Right ventricle myocardium inferior (tissue), 1 donor: ENCODE measurements around the gene KIF18B. TPM values are rescaled to one million over a fixed set of nuclear protein-coding genes. Genes with fewer than 3 reads are reported as not detected.
"Not testable (repeated sequence)": the region's sequence is repeated elsewhere in the genome, so short reads cannot be mapped to it uniquely, and the experiment has no call there.

Experiments used
- ATAC-seq: fragments of 200-7000 bp; cut with Tn5 transposase; one replicate; pipeline ENCODE4 v1.9.1; 2020; ENCODE audit warnings: mild to moderate bottlenecking, moderate library complexity
- DNase-seq: peaks from one replicate; pipeline ENCODE4 v3.0.0; 2021; ENCODE audit errors: missing footprints
- intact Hi-C: fragments of 100-400 bp; cut with DNase I; formaldehyde crosslinking; loops from one replicate; pipeline ENCODE4 v1.11.0; 2022
- total RNA-seq: library from RNA; stranded (reverse); fragmentation: NEBNext Ultra II Directional; extraction: Animal tissue kit (Norgen Biotek cat#: 25700); gene quantifications from one replicate; pipeline ENCODE4 v1.2.1, GENCODE V29; 2021
- donor health status: DM: no; HTN: yes; CAD: no; lungs with severe emphysema.

KIF18B gene
- total RNA-seq, 1 donor from 2014 or later = 2.5 TPM

GRCh38 chr17:44948315-44948795 is 782 bp upstream of the KIF18B start:
- no peak for DNase-seq
- no peak for ATAC-seq
- intact Hi-C loops = no loop called here

GRCh38 chr17:44945652-44946051 is 1.9 kb downstream of the KIF18B start:
- intact Hi-C loops = loop anchor here (2.0 kb wide), 1 partner anchor 23 kb away; the partner anchor contains the start of gene C1QL1

GRCh38 chr17:44942456-44942855 is 5.1 kb downstream of the KIF18B start:
- DNase-seq (no peak), ATAC-seq (no peak)
- intact Hi-C loops = no loop called here

More at GRCh38 chr17:44945652-44946051, 1.9 kb downstream of the KIF18B start:
- not testable (repeated sequence) for ATAC-seq, DNase-seq

GRCh38 chr17:44941712-44942331 is 5.8 kb downstream of the KIF18B start:
- intact Hi-C loops = no loop called here
- ATAC-seq = no peak
- no peak for DNase-seq

GRCh38 chr17:44940768-44941167 is 6.8 kb downstream of the KIF18B start:
- intact Hi-C loops = no loop called here
- DNase-seq = no peak
- no peak for ATAC-seq

- no peak for ATAC-seq
Measured at GRCh38 chr17:44940317-44940716, 7.3 kb downstream of the KIF18B start.

GRCh38 chr17:44935116-44935515 is 12.5 kb downstream of the KIF18B start:
- intact Hi-C loops = no loop called here
- no peak for DNase-seq
- ATAC-seq = no peak

More at GRCh38 chr17:44940317-44940716, 7.3 kb downstream of the KIF18B start:
- DNase-seq = no peak
- intact Hi-C loops = no loop called here

- DNase-seq (no peak), ATAC-seq (no peak)
- intact Hi-C loops = no loop called here
Measured at GRCh38 chr17:44934745-44935105, 12.8 kb downstream of the KIF18B start.

- intact Hi-C loops = no loop called here
- ATAC-seq = no peak
- DNase-seq = no peak
Measured at GRCh38 chr17:44933824-44934744, 13.5 kb downstream of the KIF18B start.

- intact Hi-C loops = no loop called here
- ATAC-seq (peak; percentile 73), DNase-seq (no peak)
Measured at GRCh38 chr17:44932787-44933097, 14.8 kb downstream of the KIF18B start.

GRCh38 chr17:44932096-44932786 is 15.3 kb downstream of the KIF18B start:
- DNase-seq (no peak), ATAC-seq (peak; percentile 6)

GRCh38 chr17:44931376-44931775 is 16.2 kb downstream of the KIF18B start:
- DNase-seq (no peak), ATAC-seq (no peak)
- intact Hi-C loops = no loop called here

More at GRCh38 chr17:44932096-44932786, 15.3 kb downstream of the KIF18B start:
- intact Hi-C loops = no loop called here

- intact Hi-C loops = no loop called here
- DNase-seq = no peak
- no peak for ATAC-seq
Measured at GRCh38 chr17:44930667-44931066, 16.9 kb downstream of the KIF18B start.

- intact Hi-C loops = no loop called here
- no peak for DNase-seq
- ATAC-seq = no peak
Measured at GRCh38 chr17:44928950-44929720, 18.4 kb downstream of the KIF18B start.

GRCh38 chr17:44928136-44928535 is 19.4 kb downstream of the KIF18B start:
- intact Hi-C loops = no loop called here
- ATAC-seq = no peak
- DNase-seq = no peak

GRCh38 chr17:44927696-44928095 is 19.9 kb downstream of the KIF18B start:
- ATAC-seq (no peak), DNase-seq (no peak)
- intact Hi-C loops = no loop called here

GRCh38 chr17:44926821-44927525 is 20.6 kb downstream of the KIF18B start:
- DNase-seq (no peak), ATAC-seq (peak; percentile 11)
- intact Hi-C loops = no loop called here
